NK-92 (cell line): ENCODE measurements around the gene NPSR1.
"Not testable (repeated sequence)": the region's sequence is repeated elsewhere in the genome, so short reads cannot be mapped to it uniquely, and the experiment has no call there.

Experiments
- DNase-seq: peaks from one replicate; lab custom pipeline; 2025; ENCODE audit not compliant: unreplicated experiment; lab: John Stamatoyannopoulos, UW

NPSR1 gene

DNA sequence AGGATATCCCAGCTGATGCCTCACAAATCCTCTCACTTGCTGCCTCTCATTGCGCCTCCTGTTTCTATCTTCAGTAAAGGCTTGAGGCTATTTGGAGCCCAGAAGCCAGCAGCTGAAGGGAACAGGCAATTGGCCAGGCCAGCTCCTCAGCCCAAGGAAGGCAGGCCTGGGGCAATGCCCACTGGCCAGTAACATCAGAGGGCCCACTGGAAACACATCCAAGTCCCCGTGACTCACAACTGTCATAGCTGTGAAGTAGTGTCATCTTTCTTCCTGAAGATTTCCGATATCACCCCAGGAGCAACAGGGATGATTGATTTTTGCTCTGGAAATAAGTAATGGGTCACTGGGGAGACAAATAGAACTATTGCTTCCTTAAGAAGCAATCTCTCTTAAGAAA, 209.3 kb downstream of the NPSR1 start:
- not testable (repeated sequence) for DNase-seq

- not testable (repeated sequence) for DNase-seq
Measured at GRCh38 chr7:34868602-34869001, 210.6 kb downstream of the NPSR1 start.

GRCh38 chr7:34869057-34869456, 211.0 kb downstream of the NPSR1 start:
- DNase-seq: no peak

GRCh38 chr7:34870041-34870440, 212.0 kb downstream of the NPSR1 start:
- not testable (repeated sequence) for DNase-seq

DNA sequence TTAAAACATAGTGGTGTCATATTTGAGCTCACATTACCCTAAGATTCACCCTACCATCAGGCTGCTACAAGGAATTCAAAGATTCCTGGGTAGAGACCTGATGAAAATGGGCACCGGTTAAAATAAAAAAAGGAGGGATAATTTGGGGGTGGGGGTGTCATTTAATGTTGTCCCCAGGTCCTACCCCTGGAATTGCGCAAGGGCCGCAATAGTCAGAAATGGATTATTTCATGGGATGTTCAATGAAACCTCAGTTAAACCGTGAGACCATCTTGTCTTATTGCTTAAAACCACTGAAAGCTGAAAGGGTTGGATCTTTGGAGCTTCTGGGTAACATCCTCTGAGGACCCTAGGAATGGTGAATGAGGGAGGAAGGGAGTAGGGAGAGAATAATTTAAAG, 216.3 kb downstream of the NPSR1 start:
- DNase-seq: not testable (repeated sequence)

- DNase-seq: no peak
Measured at GRCh38 chr7:34875481-34875880, 217.5 kb downstream of the NPSR1 start.

DNA sequence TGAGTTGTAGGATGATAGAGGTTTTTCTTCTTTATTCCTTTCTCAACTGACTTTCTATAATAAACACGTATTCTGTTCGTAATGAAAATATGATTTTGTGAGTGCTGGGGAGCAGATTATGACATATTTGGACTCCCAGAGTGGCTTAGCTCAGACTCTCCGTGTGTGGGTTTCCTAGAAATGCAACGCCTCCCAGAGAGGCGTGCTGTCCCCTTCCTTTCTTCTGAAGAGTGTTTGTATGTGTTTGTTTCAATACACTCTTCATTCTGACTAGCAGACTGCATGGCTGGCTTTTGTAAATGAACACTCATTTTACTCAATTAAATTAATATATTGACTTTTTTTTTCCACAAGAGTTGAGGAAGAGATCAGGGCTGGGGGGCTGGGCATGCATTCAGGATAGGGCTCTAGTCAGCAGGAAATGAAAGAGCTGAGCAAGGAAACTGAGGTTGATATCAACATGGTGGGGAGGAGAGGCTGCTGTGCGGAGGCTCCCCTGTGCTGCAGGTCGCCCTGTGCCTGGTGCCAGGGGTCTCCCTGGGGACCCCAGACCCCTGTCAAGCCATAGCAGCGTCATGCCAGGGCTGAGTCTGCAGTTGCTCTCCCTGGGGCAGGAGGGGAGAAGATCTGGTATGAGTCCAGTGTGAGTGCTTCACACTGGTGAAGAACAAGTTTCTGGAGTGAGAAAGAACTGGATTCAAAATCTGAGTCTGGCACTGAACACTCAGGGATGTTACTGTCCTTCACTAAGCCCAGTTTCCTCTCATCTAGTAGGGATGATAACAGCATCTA, 221.1 kb downstream of the NPSR1 start:
- DNase-seq: not testable (repeated sequence)

DNA sequence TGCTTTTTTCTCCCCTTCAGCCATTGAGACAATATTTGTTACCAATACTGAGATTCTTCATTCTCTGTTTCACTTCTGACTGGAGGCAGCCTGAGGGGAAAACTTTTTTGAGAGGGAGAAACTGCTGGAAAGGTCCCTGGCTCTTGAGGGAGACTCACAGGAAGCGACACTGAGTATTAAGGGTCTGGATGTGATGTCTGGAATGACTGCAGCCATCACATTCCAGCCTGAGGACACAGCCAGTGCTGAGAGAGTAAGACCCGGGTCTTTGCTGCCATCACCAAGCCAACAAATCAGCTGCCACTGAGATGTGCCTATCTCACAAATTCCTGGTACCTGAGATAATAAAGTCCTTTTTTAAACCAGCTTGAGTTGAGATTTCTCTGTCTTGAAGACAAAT, 221.9 kb downstream of the NPSR1 start:
- DNase-seq: no peak

DNA sequence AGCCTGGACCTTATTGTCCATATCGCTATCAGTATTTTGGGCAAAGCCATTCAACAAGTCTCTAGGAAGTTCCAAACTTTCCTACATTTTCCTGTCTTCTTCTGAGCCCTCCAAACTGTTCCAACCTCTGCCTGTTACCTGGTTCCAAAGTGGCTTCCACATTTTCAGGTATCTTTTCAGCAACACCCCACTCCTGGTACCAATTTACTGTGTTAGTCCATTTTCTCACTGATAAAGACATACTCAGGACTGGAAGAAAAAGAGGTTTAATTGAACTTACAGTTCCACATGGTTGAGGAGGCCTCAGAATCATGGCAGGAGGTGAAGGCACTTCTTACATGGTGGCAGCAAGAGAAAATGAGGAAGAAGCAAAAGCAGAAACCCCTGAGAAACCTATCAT, 225.8 kb downstream of the NPSR1 start:
- not testable (repeated sequence) for DNase-seq

- no peak for DNase-seq
Measured at GRCh38 chr7:34886856-34887255, 228.8 kb downstream of the NPSR1 start.

DNA sequence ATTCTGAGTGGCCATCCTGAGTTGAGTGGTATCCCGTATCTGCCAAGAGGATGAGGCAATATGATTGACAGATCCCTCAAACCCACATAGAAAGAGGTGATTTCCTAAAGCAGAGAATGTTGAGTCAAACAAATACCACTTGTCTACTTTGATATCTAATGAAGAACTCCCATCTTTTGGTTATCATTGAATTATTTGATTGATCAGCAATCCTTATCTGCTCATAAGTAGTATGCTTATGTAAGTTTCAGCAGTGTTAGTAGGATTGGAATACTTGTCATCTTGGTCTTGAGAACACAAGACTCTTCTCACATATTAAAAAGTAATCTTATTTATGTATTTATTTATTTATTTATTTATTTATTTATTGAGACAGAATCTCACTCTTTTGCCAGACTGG, 231.9 kb downstream of the NPSR1 start:
- no peak for DNase-seq

GRCh38 chr7:34895202-34895601, 237.2 kb downstream of the NPSR1 start:
- DNase-seq: no peak
